HepG2 (cell line): ENCODE results near the gene CALD1. TPM values are rescaled to one million over a fixed set of nuclear protein-coding genes. Genes with fewer than 3 reads are reported as not detected.

Source experiments
- ATAC-seq: fragments of 200-7000 bp; cut with Tn5 transposase; 3 replicates; pipeline ENCODE4 v1.9.1; 2020; ENCODE audit warnings: mild to moderate bottlenecking, moderate library complexity
- BruUV-seq: library from RNA; stranded (reverse); fragments of 400-500 nt; replicated peaks from 2 replicates; lab custom pipeline; 2021; lab: Mats Ljungman, UMichigan
- CTCF ChIA-PET: fragments of 300-600 bp; formaldehyde crosslinking; extraction: SDS; loops from one replicate; lab custom pipeline; 2021; ENCODE audit warnings: low total read pairs, inconsistent platforms, low intra/inter-chr PET ratio; lab: Yijun Ruan, JAX
- POLR2A ChIA-PET: fragments of 350-600 bp; sonication (Branson Sonifier 250); formaldehyde crosslinking; loops from one replicate; lab custom pipeline; 2020; ENCODE audit warnings: antibody characterized with exemption, inconsistent platforms; lab: Yijun Ruan, JAX
- DNase-seq: peaks from one replicate; pipeline ENCODE4 v3.0.0-alpha.2; 2015; ENCODE audit warnings: low spot score
- FAIRE-seq: peaks from 3 replicates; lab custom pipeline; 2011; peaks lifted over from hg19 to GRCh38; lab: Jason Lieb, UNC
- H2AFZ ChIP-seq: one replicate; pipeline ENCODE4 v1.6.1; 2011; ENCODE audit warnings: low read length, inconsistent platforms
- H3K27ac ChIP-seq: fragments of 300-600 bp; 3 replicates; pipeline ENCODE4 v1.8.0; 2011; ENCODE audit warnings: mixed run types, mild to moderate bottlenecking, mixed read lengths, low read length, inconsistent platforms; ENCODE audit not compliant: insufficient read depth; ENCODE audit errors: extremely low read length
- H3K27me3 ChIP-seq, 2 experiments: fragments of 200-600 bp in 1 of 2; 2 replicates in 1 of 2; 3 replicates in 1 of 2; pipeline versions ENCODE4 v1.6.0 to v1.8.0; 2011; ENCODE audit warnings: low read length in 2 of 2, mild to moderate bottlenecking in 2 of 2, moderate library complexity in 2 of 2, inconsistent platforms in 1 of 2; ENCODE audit not compliant: insufficient read depth in 2 of 2, control insufficient read depth in 1 of 2
- H3K36me3 ChIP-seq, 2 experiments: fragments of 200-600 bp in 1 of 2; replicated peaks in 1 of 2; 2 replicates in 1 of 2; 3 replicates in 1 of 2; pipeline versions ENCODE4 v1.5.1 to v1.8.0; 2011; ENCODE audit warnings: low read length in 2 of 2, inconsistent platforms in 1 of 2; ENCODE audit not compliant: insufficient read depth in 2 of 2, control insufficient read depth in 1 of 2
- H3K4me1 ChIP-seq: 2 replicates; pipeline ENCODE4 v1.5.1; 2012; ENCODE audit warnings: low read length, inconsistent platforms; ENCODE audit not compliant: insufficient read depth
- H3K4me2 ChIP-seq: 2 replicates; pipeline ENCODE4 v1.6.0; 2011; ENCODE audit warnings: low read depth, low read length, inconsistent platforms
- H3K4me3 ChIP-seq, 3 experiments: fragments of 200-600 bp in 1 of 3; sonication (generic), shearing (Covaris generic) in 1 of 3; replicated peaks in 1 of 3; 2 replicates each; pipeline ENCODE4 v1.5.1; 2011 to 2016; ENCODE audit warnings: low read length in 3 of 3, inconsistent platforms in 2 of 3, low read depth in 2 of 3, mild to moderate bottlenecking in 2 of 3, control low read depth in 1 of 3, mixed read lengths in 1 of 3; ENCODE audit not compliant: insufficient read depth in 1 of 3
- H3K79me2 ChIP-seq: one replicate; pipeline ENCODE4 v1.6.1; 2011; ENCODE audit warnings: low read length, inconsistent platforms; ENCODE audit not compliant: insufficient read depth
- H3K9ac ChIP-seq: 2 replicates; pipeline ENCODE4 v1.6.0; 2011; ENCODE audit warnings: mild to moderate bottlenecking, low read depth, low read length, inconsistent platforms; ENCODE audit not compliant: insufficient read depth
- H3K9me3 ChIP-seq: 2 replicates; pipeline ENCODE4 v1.5.1; 2012; ENCODE audit warnings: mild to moderate bottlenecking, low read length
- H4K20me1 ChIP-seq: 2 replicates; pipeline ENCODE4 v1.6.0; 2011; ENCODE audit warnings: inconsistent platforms, mild to moderate bottlenecking, low read length, moderate library complexity; ENCODE audit not compliant: insufficient read depth
- DPF2 ChIP-seq: sonication (generic); formaldehyde crosslinking; IDR thresholded peaks from 2 replicates; pipeline ENCODE4 v1.4.0; 2020; ENCODE audit warnings: mild to moderate bottlenecking, low read depth, missing genetic modification reagents, borderline replicate concordance
- JUN ChIP-seq: sonication (generic); formaldehyde crosslinking; IDR thresholded peaks from 2 replicates; pipeline ENCODE4 v1.4.0; 2020; ENCODE audit warnings: mild to moderate bottlenecking, missing genetic modification reagents
- PTBP1 ChIP-seq: fragments of 200-400 bp; formaldehyde crosslinking; IDR thresholded peaks from 2 replicates; pipeline ENCODE4 v1.6.1; 2018; ENCODE audit warnings: low read length, low read depth; ENCODE audit not compliant: poor library complexity, severe bottlenecking
- SKI ChIP-seq: fragments of 450-650 bp; IDR thresholded peaks from one replicate; pipeline ENCODE4 v1.6.1; 2018; ENCODE audit warnings: mild to moderate bottlenecking; ENCODE audit not compliant: partially characterized antibody
- STAG1 ChIP-seq: sonication (generic); formaldehyde crosslinking; IDR thresholded peaks from 2 replicates; pipeline ENCODE4 v1.4.0; 2020; ENCODE audit warnings: missing genetic modification reagents
- ZNF501 ChIP-seq: sonication (generic); formaldehyde crosslinking; IDR thresholded peaks from 2 replicates; pipeline ENCODE4 v1.5.1; 2020; ENCODE audit warnings: mild to moderate bottlenecking, moderate library complexity, missing genetic modification reagents
- ZNF577 ChIP-seq: sonication (generic); formaldehyde crosslinking; IDR thresholded peaks from 2 replicates; pipeline ENCODE4 v1.4.0; 2020; ENCODE audit warnings: mild to moderate bottlenecking, low read depth, missing genetic modification reagents, borderline replicate concordance
- ZNF644 ChIP-seq: IDR thresholded peaks from 2 replicates; pipeline ENCODE4 v1.6.1; 2016; ENCODE audit warnings: low read depth
- ZNF781 ChIP-seq: sonication (generic); formaldehyde crosslinking; IDR thresholded peaks from 2 replicates; pipeline ENCODE4 v1.5.1; 2020; ENCODE audit warnings: borderline replicate concordance, mild to moderate bottlenecking, missing genetic modification reagents; ENCODE audit errors: not compliant biosample characterization
- WGBS: methylation state at CpG from one replicate; pipeline ENCODE4 v1.1.6; 2017; ENCODE audit warnings: low lambda C conversion rate; 5-methylcytosine and 5-hydroxymethylcytosine counted together
- in situ Hi-C: cut with HindIII; loops from 2 replicates; pipeline ENCODE4 v1.10.0; 2017; ENCODE audit warnings: low pct_unique_long_range_greater_than_20kb; ENCODE audit not compliant: extremely low pct_ligation_motif_present
- intact Hi-C: fragments of 100-400 bp; cut with micrococcal nuclease; formaldehyde crosslinking; loops from one replicate; pipeline ENCODE4 v1.10.0; 2022; ENCODE audit not compliant: unreplicated experiment
- polyA plus RNA-seq, 8 experiments: library from polyadenylated mRNA; depleted of rRNA in 3 of 8; stranded (reverse) in 7 of 8; unstranded in 1 of 8; fragments of >200 nt; fragmentation: Illumina TruSeq in 4 of 8; extraction: Trizol in 4 of 8; gene quantifications; 2 replicates each; pipeline versions ENCODE4 v1.2.1 to v1.2.3, GENCODE V29; 2011 to 2016; ENCODE audit warnings: low read depth in 4 of 8, missing spikeins in 1 of 8, mixed read lengths in 1 of 8; ENCODE audit not compliant: insufficient read depth in 1 of 8
- total RNA-seq, 5 experiments: library from RNA; depleted of rRNA; stranded (reverse); fragments of >200 nt; fragmentation: Illumina TruSeq; extraction: Trizol; gene quantifications; 2 replicates each; pipeline ENCODE4 v1.2.3, GENCODE V29; 2016; ENCODE audit warnings: low read depth in 1 of 5
- TF ChIP-seq, protein P1 (sequence below): sonication (generic); formaldehyde crosslinking; IDR thresholded peaks from 2 replicates; pipeline ENCODE4 v1.4.0; 2020; ENCODE audit warnings: missing genetic modification reagents; ENCODE audit errors: not compliant biosample characterization
- TF ChIP-seq, protein P2 (sequence below): sonication (generic); formaldehyde crosslinking; IDR thresholded peaks from 2 replicates; pipeline ENCODE4 v1.8.1; 2022; ENCODE audit warnings: low read depth, mild to moderate bottlenecking, missing genetic modification reagents

CALD1 gene
- total and polyA plus RNA-seq, 2 of the 13 experiments (the other 11 are each of a cell fraction or from before 2014, with no cell fraction given) = 53.0 to 112 TPM

DNA sequence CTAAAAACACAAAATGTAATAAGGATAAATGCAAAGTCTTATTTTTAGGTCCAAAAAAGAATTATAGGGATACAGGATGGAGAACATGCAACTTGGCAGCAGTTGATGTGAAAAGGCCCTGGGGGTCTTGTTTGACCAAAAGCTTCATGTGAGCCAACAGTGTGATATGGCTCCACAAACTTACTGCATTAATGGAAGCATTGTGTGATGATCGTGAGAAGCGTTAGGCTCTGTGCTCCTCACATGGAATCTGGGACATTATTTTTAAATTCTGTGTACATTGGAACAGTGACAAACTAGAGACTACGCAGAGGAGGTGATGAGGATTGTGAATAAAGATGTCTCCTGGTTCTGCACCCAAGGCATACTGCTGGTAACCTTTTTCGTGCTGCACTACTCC lies 39.1 kb upstream of the CALD1 start:
- no peaks in the 10 kb centered on the region for H3K36me3 ChIP-seq
- H3K27me3 ChIP-seq = peaks cover 0 to 4% of the 10 kb centered on the region in 2 experiments; a peak in 1 of 5 replicates
- WGBS = 35% methylated on average over 4 of the region's 4 CpGs
- BruUV-seq = no TSS peak
- no peak overlapping the region for H2AFZ ChIP-seq
- H3K4me2 ChIP-seq = no peak overlapping the region
- ChIA-PET CTCF (no interaction called here), POLR2A (no interaction called here)
- H3K4me1 ChIP-seq = no peaks in the 10 kb centered on the region
- H3K4me3 ChIP-seq = no peak overlapping the region
- DNase-seq = no peak
- no peaks in the 10 kb centered on the region for H3K9me3 ChIP-seq
- in situ Hi-C loops (no loop called here), intact Hi-C loops (loop anchor here (10.0 kb wide), 1 partner anchor 46 kb away; no protein-coding TSS in a partner anchor)
- no peak for TF ChIP-seq ZNF577
- no peak for TF ChIP-seq JUN (CRISPR knock-in tag)
- no peak for TF ChIP-seq PTBP1
- no peak for TF ChIP-seq SKI
- no peak for TF ChIP-seq DPF2 (CRISPR knock-in tag)
- no peak for TF ChIP-seq STAG1
- TF ChIP-seq ZNF501 (CRISPR knock-in tag) = no peak
- no peak for TF ChIP-seq ZNF781
- TF ChIP-seq, protein P1, sequence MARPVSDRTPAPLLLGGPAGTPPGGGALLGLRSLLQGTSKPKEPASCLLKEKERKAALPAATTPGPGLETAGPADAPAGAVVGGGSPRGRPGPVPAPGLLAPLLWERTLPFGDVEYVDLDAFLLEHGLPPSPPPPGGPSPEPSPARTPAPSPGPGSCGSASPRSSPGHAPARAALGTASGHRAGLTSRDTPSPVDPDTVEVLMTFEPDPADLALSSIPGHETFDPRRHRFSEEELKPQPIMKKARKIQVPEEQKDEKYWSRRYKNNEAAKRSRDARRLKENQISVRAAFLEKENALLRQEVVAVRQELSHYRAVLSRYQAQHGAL (CRISPR knock-in tag) = no peak
- TF ChIP-seq ZNF644 = no peak
- TF ChIP-seq, protein P2, sequence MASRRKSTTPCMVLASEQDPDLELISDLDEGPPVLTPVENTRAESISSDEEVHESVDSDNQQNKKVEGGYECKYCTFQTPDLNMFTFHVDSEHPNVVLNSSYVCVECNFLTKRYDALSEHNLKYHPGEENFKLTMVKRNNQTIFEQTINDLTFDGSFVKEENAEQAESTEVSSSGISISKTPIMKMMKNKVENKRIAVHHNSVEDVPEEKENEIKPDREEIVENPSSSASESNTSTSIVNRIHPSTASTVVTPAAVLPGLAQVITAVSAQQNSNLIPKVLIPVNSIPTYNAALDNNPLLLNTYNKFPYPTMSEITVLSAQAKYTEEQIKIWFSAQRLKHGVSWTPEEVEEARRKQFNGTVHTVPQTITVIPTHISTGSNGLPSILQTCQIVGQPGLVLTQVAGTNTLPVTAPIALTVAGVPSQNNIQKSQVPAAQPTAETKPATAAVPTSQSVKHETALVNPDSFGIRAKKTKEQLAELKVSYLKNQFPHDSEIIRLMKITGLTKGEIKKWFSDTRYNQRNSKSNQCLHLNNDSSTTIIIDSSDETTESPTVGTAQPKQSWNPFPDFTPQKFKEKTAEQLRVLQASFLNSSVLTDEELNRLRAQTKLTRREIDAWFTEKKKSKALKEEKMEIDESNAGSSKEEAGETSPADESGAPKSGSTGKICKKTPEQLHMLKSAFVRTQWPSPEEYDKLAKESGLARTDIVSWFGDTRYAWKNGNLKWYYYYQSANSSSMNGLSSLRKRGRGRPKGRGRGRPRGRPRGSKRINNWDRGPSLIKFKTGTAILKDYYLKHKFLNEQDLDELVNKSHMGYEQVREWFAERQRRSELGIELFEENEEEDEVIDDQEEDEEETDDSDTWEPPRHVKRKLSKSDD (CRISPR knock-in tag) = no peak
- TF ChIP-seq, all 625 proteins: peak for 0
- ATAC-seq (no peak), FAIRE-seq (no peak)
- Histone ChIP-seq H3K27ac (no peak overlapping the region), H3K79me2 (no peaks in the 10 kb centered on the region), H3K9ac (no peak overlapping the region), H4K20me1 (no peaks in the 10 kb centered on the region)
